ENCODE results near the gene SEMG2. TPM values are rescaled to one million over a fixed set of nuclear protein-coding genes. Genes with fewer than 3 reads are reported as not detected.

SEMG2 gene, protein sequence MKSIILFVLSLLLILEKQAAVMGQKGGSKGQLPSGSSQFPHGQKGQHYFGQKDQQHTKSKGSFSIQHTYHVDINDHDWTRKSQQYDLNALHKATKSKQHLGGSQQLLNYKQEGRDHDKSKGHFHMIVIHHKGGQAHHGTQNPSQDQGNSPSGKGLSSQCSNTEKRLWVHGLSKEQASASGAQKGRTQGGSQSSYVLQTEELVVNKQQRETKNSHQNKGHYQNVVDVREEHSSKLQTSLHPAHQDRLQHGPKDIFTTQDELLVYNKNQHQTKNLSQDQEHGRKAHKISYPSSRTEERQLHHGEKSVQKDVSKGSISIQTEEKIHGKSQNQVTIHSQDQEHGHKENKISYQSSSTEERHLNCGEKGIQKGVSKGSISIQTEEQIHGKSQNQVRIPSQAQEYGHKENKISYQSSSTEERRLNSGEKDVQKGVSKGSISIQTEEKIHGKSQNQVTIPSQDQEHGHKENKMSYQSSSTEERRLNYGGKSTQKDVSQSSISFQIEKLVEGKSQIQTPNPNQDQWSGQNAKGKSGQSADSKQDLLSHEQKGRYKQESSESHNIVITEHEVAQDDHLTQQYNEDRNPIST
- not detected for total RNA-seq
- long read RNA-seq = 0 reads

- ATAC-seq (no peak), DNase-seq (no peak)
- intact Hi-C loops (cut with micrococcal nuclease) = no loop called here
These were observed at the start of gene SEMG2 for GRCh38 chr20:45221076-45221475. TSS of gene SEMG2 (plus strand) at chr20:45221373. CDS start at chr20:45221390, 17 bp downstream.

- DNase-seq (no peak), ATAC-seq (no peak)
- intact Hi-C loops (cut with micrococcal nuclease) = no loop called here
These were observed 47.7 kb upstream of the SEMG2 start for GRCh38 chr20:45173522-45173921.

DNA sequence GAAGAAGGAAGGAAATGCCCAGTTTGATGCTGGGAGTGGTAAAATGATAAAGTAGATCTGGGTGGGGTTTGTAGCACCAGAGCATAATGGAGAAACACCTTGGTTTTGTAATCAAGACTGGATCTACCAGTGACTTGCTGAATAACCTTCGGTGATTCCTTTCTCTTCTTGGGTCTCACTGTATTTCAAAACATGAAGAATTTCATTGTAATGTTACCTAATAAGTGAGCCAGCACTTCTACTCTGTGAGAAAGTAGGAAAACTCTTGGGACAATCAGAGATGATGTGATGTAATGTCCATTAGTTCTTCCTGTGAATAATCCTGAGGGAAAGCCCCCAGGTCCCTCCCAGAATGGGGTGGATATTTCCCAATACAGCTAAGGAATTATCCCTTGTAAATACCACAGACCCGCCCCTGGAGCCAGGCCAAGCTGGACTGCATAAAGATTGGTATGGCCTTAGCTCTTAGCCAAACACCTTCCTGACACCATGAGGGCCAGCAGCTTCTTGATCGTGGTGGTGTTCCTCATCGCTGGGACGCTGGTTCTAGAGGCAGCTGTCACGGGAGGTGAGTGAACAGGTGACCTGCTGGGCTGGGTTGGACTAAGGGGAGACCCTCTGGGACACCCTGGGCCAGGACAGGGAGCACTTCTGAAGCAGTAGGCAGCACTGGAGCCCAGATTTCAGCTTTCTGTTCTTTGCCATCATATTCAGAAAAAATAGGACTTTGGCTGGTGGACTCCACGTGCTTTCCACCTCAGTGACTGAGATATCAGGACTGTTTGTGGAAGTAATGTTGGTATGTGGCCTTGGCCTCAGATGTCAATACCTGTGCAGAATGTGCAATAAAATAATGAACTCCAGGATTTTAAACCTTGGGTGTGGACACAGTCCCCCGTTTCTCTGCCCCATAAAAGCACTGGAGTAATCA is 46.5 kb upstream of the SEMG2 start, which contains the start of gene PI3:
Gene PI3 (plus strand): TSS at position 469 of the 931 bp plus-strand sequence. CDS start 21 bp downstream, at position 490.
- intact Hi-C loops (cut with micrococcal nuclease) = no loop called here
- DNase-seq (no peak), ATAC-seq (no peak)

DNA sequence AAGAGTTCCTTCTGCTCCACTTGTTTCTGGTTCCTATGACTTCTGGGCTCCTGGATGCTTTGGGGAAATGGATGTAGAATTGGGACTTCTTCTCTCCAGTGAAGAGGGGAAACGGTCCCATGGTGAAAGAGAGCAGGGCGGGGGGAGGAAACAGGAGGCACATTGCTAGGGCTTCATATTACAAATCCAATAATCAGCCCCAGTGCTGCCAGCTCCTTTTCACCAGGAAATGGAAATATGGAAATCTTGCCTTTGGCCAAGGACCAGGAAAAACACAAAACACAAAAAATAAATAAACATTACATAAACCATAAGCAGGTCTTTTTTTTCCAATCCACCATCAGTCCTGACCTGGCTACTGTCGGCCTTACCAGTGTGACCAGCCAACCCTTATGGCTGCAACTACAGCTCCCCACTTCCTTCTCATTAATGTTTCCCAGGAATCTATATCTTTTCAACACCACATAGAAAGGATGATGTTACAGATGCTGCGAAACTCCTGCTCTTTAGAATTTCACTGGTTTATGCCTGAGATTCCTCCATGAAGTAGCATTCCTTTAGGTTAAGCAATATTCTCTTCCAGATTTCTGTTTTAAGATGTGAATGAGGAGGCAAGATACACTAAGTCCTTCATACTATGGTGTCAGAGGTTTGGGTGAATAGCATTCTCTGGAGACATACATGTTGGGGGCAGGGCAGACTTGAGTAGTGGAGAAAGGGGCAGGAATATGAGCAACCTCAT is 44.5 kb upstream of the SEMG2 start:
- no peak for ATAC-seq
- intact Hi-C loops (cut with micrococcal nuclease) = no loop called here

GRCh38 chr20:45179166-45179565 is 42.0 kb upstream of the SEMG2 start:
- DNase-seq = no peak
- intact Hi-C loops (cut with micrococcal nuclease) = no loop called here
- ATAC-seq = no peak

More for the DNA sequence above, 44.5 kb upstream of the SEMG2 start:
- DNase-seq = no peak

- no peak for DNase-seq
- ATAC-seq = no peak
- intact Hi-C loops (cut with micrococcal nuclease) = no loop called here
These were observed 39.5 kb upstream of the SEMG2 start for GRCh38 chr20:45181639-45182038.

GRCh38 chr20:45183084-45183483 is 38.1 kb upstream of the SEMG2 start:
- no peak for ATAC-seq
- DNase-seq = no peak
- intact Hi-C loops (cut with micrococcal nuclease) = no loop called here

DNA sequence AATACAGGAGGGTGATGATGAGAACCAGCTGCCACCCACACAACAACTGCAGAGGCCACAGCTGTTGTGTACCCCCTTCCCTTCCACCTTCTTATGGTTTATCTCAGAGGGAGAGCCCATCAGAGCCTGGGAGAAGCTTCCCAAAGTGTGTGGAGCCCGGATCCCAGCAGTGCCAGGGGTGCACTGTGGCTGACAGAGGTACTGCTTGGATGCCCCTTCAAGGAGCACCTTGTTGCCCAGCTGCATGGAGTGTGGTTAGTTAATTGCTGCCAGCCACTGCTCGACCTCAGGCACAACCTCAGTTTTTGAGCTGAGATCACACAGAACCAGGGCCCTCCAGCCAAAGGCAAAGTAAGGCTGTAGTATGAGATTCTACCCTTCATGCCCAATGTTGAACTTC is 33.5 kb upstream of the SEMG2 start:
- ATAC-seq (no peak), DNase-seq (no peak)

GRCh38 chr20:45189067-45189609 is 32.0 kb upstream of the SEMG2 start:
- intact Hi-C loops (cut with micrococcal nuclease) = no loop called here
- ATAC-seq = no peak
- DNase-seq = no peak

More for the DNA sequence above, 33.5 kb upstream of the SEMG2 start:
- intact Hi-C loops (cut with micrococcal nuclease) = no loop called here

- intact Hi-C loops (cut with micrococcal nuclease) = no loop called here
- DNase-seq (no peak), ATAC-seq (no peak)
These were observed 31.3 kb upstream of the SEMG2 start for GRCh38 chr20:45189861-45190260.

- intact Hi-C loops (cut with micrococcal nuclease) = no loop called here
- DNase-seq (no peak), ATAC-seq (no peak)
These were observed 29.2 kb upstream of the SEMG2 start for GRCh38 chr20:45191926-45192325.

GRCh38 chr20:45193331-45193730 is 27.8 kb upstream of the SEMG2 start:
- no peak for DNase-seq
- no peak for ATAC-seq
- intact Hi-C loops (cut with micrococcal nuclease) = no loop called here

DNA sequence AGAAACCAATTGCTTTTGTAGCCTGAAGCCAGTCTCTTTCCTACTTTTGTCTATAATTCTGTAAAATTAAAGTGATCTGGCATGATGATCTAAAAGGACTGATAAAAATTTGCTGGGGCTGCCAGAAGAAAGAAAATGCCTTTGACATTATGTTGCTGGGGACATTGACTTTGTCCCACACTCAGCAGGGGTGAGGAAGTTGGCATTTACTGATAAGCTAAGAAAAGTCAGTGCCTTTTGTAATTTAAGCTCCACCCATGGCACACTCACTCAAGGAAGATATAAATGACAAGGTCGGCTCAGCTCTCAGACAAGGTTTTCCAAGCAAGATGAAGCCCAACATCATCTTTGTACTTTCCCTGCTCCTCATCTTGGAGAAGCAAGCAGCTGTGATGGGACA is 14.4 kb upstream of the SEMG2 start, which contains the start of gene SEMG1:
Gene SEMG1 (plus strand): TSS at position 309 of the 400 bp plus-strand sequence. CDS start 21 bp downstream, at position 330.
- intact Hi-C loops (cut with micrococcal nuclease) = no loop called here
- ATAC-seq = no peak
- DNase-seq = no peak

- no peak for DNase-seq
- ATAC-seq = no peak
- intact Hi-C loops (cut with micrococcal nuclease) = no loop called here
These were observed 11.2 kb upstream of the SEMG2 start for GRCh38 chr20:45209924-45210323.

DNA sequence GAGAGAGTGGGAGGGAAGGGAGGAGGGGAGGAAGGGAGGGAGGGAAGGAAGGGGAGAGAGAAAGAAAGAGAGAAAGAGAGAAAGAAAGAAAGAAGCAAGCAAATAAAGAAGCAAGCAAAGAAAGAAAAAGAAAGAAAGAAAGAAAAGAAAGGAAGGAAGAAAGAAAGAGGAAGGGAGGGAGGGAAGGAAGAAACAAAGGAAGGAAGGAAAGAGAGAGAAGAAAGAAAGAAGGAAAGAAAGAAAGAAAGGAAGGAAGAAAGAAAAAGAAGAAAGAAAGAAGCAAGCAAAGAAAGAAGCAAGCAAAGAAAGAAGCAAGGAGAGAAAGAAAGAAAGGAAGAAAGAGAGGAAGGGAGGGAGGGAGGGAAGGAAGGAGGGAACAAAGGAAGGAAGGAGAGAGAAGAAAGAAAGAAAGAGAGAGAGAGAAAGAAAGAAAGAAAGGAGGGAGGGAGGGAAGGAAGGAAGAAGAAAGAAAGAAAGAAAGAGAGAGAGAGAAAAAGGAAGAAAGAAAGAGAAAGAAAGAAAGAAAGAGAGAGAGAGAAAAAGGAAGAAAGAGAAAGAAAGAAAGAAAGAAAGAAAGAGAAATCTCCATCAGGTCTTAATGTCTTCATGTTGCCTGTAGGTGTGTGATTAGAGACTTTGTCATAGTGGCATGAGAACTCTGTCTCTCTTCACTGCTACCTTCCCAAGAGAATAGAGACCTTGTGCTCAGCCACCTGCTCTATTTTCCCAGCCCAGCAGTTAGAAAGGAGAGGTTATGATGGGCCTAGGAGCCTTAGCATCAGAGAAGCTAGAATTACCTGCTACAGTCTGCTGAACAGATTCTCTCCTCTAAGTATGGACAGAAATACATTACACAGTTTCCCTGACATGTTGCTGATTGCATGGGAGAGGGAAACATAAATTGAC is 9.4 kb upstream of the SEMG2 start:
- intact Hi-C loops (cut with micrococcal nuclease) = no loop called here
- DNase-seq (no peak), ATAC-seq (no peak)

- DNase-seq (no peak), ATAC-seq (no peak)
- intact Hi-C loops (cut with micrococcal nuclease) = no loop called here
These were observed 8.3 kb upstream of the SEMG2 start for GRCh38 chr20:45212836-45213235.

GRCh38 chr20:45218124-45218523 is 3.0 kb upstream of the SEMG2 start:
- ATAC-seq (no peak), DNase-seq (no peak)
- intact Hi-C loops (cut with micrococcal nuclease) = no loop called here

DNA sequence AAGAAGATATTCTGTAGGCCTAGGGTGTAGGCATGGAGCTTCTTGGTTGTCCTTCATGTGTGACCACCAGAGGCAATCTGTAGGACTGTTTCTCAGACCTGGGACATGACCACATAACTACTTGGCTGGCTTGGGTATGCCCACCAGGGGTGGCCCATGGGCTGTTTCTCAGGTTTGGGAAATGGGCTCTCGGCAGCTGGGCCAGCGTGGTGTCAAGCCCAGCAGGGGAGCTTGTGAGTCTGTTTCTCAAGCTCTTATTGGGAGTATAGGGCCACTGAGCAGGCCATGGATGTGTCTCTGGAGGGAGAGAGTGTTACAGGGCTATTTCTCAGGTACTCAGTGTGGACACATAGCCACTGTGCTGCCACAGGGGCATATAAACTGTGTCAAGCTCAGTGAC is 2.5 kb upstream of the SEMG2 start:
- ATAC-seq (no peak), DNase-seq (no peak)
- intact Hi-C loops (cut with micrococcal nuclease) = no loop called here
